Natural killer cell (primary cell): ENCODE measurements around the gene HIF1A. TPM values are rescaled to one million over a fixed set of nuclear protein-coding genes. Genes with fewer than 3 reads are reported as not detected.

ENCODE experiments used
- ATAC-seq, 3 donors: fragments of 150-1000 bp in 2 of 3; fragments of 200-7000 bp in 1 of 3; cut with Tn5 transposase; 1 replicate in 1 of 3; 2 replicates in 2 of 3; pipeline ENCODE4 v1.10.0; 2021; ENCODE audit warnings: mild to moderate bottlenecking in 2 of 3, moderate library complexity in 2 of 3
- DNase-seq, 2 donors: peaks; one replicate each; pipeline versions ENCODE4 v3.0.0 to v3.0.0-alpha.2; 2013 to 2021; ENCODE audit warnings: mixed read lengths in 1 of 2
- H3K27ac ChIP-seq: one replicate; pipeline ENCODE4 v1.5.1; 2013; ENCODE audit warnings: mild to moderate bottlenecking, low read length
- H3K27me3 ChIP-seq: one replicate; pipeline ENCODE4 v1.6.1; 2013; ENCODE audit warnings: low read length; ENCODE audit not compliant: control insufficient read depth, insufficient read depth
- H3K36me3 ChIP-seq: one replicate; pipeline ENCODE4 v1.6.1; 2013; ENCODE audit warnings: low read length; ENCODE audit not compliant: control insufficient read depth, insufficient read depth
- H3K4me1 ChIP-seq: one replicate; pipeline ENCODE4 v1.6.1; 2013; ENCODE audit warnings: low read length; ENCODE audit not compliant: control insufficient read depth, insufficient read depth
- H3K4me3 ChIP-seq: one replicate; pipeline ENCODE4 v1.5.1; 2013; ENCODE audit warnings: low read length
- H3K9me3 ChIP-seq: one replicate; pipeline ENCODE4 v1.6.1; 2013; ENCODE audit warnings: low read length; ENCODE audit not compliant: control insufficient read depth, insufficient read depth
- H3K27ac Mint-ChIP-seq, 2 donors: one replicate each; pipeline ENCODE4 v1.8.0; 2022; ENCODE audit warnings: mild to moderate bottlenecking in 2 of 2, mixed read lengths in 2 of 2, moderate library complexity in 1 of 2
- H3K27me3 Mint-ChIP-seq, 2 donors: one replicate each; pipeline ENCODE4 v1.8.0; 2022; ENCODE audit warnings: low read depth in 2 of 2, mixed read lengths in 2 of 2
- H3K36me3 Mint-ChIP-seq: one replicate; pipeline ENCODE4 v1.8.0; 2022; ENCODE audit warnings: mixed read lengths
- H3K4me1 Mint-ChIP-seq, 2 donors: one replicate each; pipeline ENCODE4 v1.8.0; 2022; ENCODE audit warnings: mixed read lengths in 2 of 2
- H3K4me3 Mint-ChIP-seq: one replicate; pipeline ENCODE4 v1.8.0; 2022; ENCODE audit warnings: mild to moderate bottlenecking, moderate library complexity, mixed read lengths
- H3K9me3 Mint-ChIP-seq, 2 donors: one replicate each; pipeline ENCODE4 v1.8.0; 2022; ENCODE audit warnings: mixed read lengths in 2 of 2
- CTCF ChIP-seq: fragments of 200-600 bp; IDR thresholded peaks from one replicate; pipeline ENCODE4 v1.8.0; 2022; ENCODE audit warnings: antibody characterized with exemption
- WGBS: methylation state at CpG from one replicate; pipeline ENCODE4 v1.1.7; 2013; ENCODE audit warnings: missing lambda C conversion rate; ENCODE audit not compliant: insufficient coverage; 5-methylcytosine and 5-hydroxymethylcytosine counted together
- intact Hi-C: fragments of 100-400 bp; cut with micrococcal nuclease; formaldehyde crosslinking; loops from one replicate; pipeline ENCODE4 v1.14.2; 2022
- total RNA-seq, 4 donors: library from RNA; stranded (reverse); fragments of 120-200 nt in 1 of 4; gene quantifications; one replicate each; pipeline versions ENCODE4 v1.2.3 to v1.2.4, GENCODE V29; 2013 to 2022

HIF1A gene
- total RNA-seq, 3 donors from 2014 or later (not counting 1 experiment from before 2014, with no cell fraction given): 174 to 184 (median 177) TPM

- ATAC-seq: no peak
- no CpG with 5 or more reads among the region's 2 CpGs for WGBS
Measured at GRCh38 chr14:61683108-61683507, 12.2 kb upstream of the HIF1A start.

GRCh38 chr14:61690039-61690438 lies 5.3 kb upstream of the HIF1A start:
- Mint-ChIP-seq H3K27ac (no peak overlapping the region), H3K4me3 (no peak overlapping the region), H3K27me3 (peaks cover 16 to 25% of the 10 kb centered on the region in 2 donors), H3K4me1 (peaks cover 7 to 8% of the 10 kb centered on the region in 2 donors), H3K36me3 (peaks cover 7% of the 10 kb centered on the region), H3K9me3 (peaks cover 0 to 4% of the 10 kb centered on the region in 2 donors)
- no peak for ATAC-seq
- no peaks in the 10 kb centered on the region for H3K36me3 ChIP-seq
- no peaks in the 10 kb centered on the region for H3K27me3 ChIP-seq
- DNase-seq: no peak
- no peak overlapping the region for H3K4me3 ChIP-seq
- no peaks in the 10 kb centered on the region for H3K9me3 ChIP-seq
- WGBS: 86% methylated on average over 1 of the region's 3 CpGs
- intact Hi-C loops: loop anchor here (10.0 kb wide), 1 partner anchor 55 kb away; no protein-coding TSS in a partner anchor
- peaks cover 4% of the 10 kb centered on the region for H3K4me1 ChIP-seq
- H3K27ac ChIP-seq: no peak overlapping the region
- TF ChIP-seq CTCF: no peak

More at GRCh38 chr14:61683108-61683507, 12.2 kb upstream of the HIF1A start:
- no peak for TF ChIP-seq CTCF
- Histone ChIP-seq H3K27me3 (no peaks in the 10 kb centered on the region), H3K36me3 (no peaks in the 10 kb centered on the region), H3K4me1 (no peaks in the 10 kb centered on the region), H3K27ac (no peak overlapping the region), H3K9me3 (no peaks in the 10 kb centered on the region), H3K4me3 (no peak overlapping the region)
- Mint-ChIP-seq H3K27ac (no peak overlapping the region), H3K4me1 (no peaks in the 10 kb centered on the region), H3K27me3 (no peaks in the 10 kb centered on the region), H3K9me3 (no peaks in the 10 kb centered on the region), H3K36me3 (no peaks in the 10 kb centered on the region), H3K4me3 (no peak overlapping the region)
- no peak for DNase-seq
- intact Hi-C loops: no loop called here

- DNase-seq: peak in 1 of 2 donors; percentile 25
- Histone ChIP-seq H3K4me3 (no peak overlapping the region), H3K36me3 (no peaks in the 10 kb centered on the region), H3K27me3 (no peaks in the 10 kb centered on the region), H3K9me3 (no peaks in the 10 kb centered on the region), H3K4me1 (peaks cover 4% of the 10 kb centered on the region), H3K27ac (no peak overlapping the region)
- Mint-ChIP-seq H3K27ac (no peak overlapping the region), H3K4me1 (peaks cover 8 to 9% of the 10 kb centered on the region in 2 donors), H3K9me3 (peaks cover 0 to 4% of the 10 kb centered on the region in 2 donors), H3K27me3 (peaks cover 16 to 25% of the 10 kb centered on the region in 2 donors), H3K36me3 (peaks cover 7% of the 10 kb centered on the region), H3K4me3 (no peak overlapping the region)
- intact Hi-C loops: loop anchor here (10.0 kb wide), 1 partner anchor 54 kb away; no protein-coding TSS in a partner anchor
- 56% methylated on average over 2 of the region's 2 CpGs for WGBS
- no peak for TF ChIP-seq CTCF
- ATAC-seq: no peak
Measured at GRCh38 chr14:61690982-61691381, 4.3 kb upstream of the HIF1A start.

GRCh38 chr14:61691495-61691894 lies 3.8 kb upstream of the HIF1A start:
- Mint-ChIP-seq H3K36me3 (peaks cover 7% of the 10 kb centered on the region), H3K4me1 (peaks cover 13 to 14% of the 10 kb centered on the region in 2 donors), H3K9me3 (peaks cover 0 to 4% of the 10 kb centered on the region in 2 donors), H3K27ac (no peak overlapping the region), H3K4me3 (no peak overlapping the region), H3K27me3 (peaks cover 16 to 25% of the 10 kb centered on the region in 2 donors)
- ATAC-seq (no peak), DNase-seq (peak in 1 of 2 donors; percentile 29)
- H3K4me1 ChIP-seq: peaks cover 4% of the 10 kb centered on the region
- H3K9me3 ChIP-seq: no peaks in the 10 kb centered on the region
- H3K36me3 ChIP-seq: no peaks in the 10 kb centered on the region
- H3K27ac ChIP-seq: no peak overlapping the region
- no peaks in the 10 kb centered on the region for H3K27me3 ChIP-seq
- H3K4me3 ChIP-seq: no peak overlapping the region
- intact Hi-C loops: loop anchor here (10.0 kb wide), 1 partner anchor 53 kb away; no protein-coding TSS in a partner anchor
- TF ChIP-seq CTCF: no peak
